IMR-90 (cell line): ENCODE data around the gene RSPH10B2. TPM values are rescaled to one million over a fixed set of nuclear protein-coding genes. Genes with fewer than 3 reads are reported as not detected.
"Not testable (repeated sequence)": the region's sequence is repeated elsewhere in the genome, so short reads cannot be mapped to it uniquely, and the experiment has no call there.

ENCODE experiments used
- ATAC-seq: fragments of 200-7000 bp; cut with Tn5 transposase; 2 replicates; pipeline ENCODE4 v1.9.1; 2020; ENCODE audit warnings: low read depth, mild to moderate bottlenecking, moderate library complexity
- BruUV-seq: library from RNA; stranded (reverse); fragments of 400-500 nt; replicated peaks from 2 replicates; lab custom pipeline; 2021; lab: Mats Ljungman, UMichigan
- CTCF ChIA-PET: fragments of 300-600 bp; formaldehyde crosslinking; extraction: SDS; loops from one replicate; lab custom pipeline; 2021; ENCODE audit warnings: antibody characterized with exemption; lab: Yijun Ruan, JAX
- POLR2A ChIA-PET: fragments of 300-600 bp; sonication (Branson Sonifier 250); formaldehyde crosslinking; loops from one replicate; lab custom pipeline; 2022; ENCODE audit warnings: antibody characterized with exemption; ENCODE audit not compliant: unreplicated experiment; lab: Charles Lee
- DNase-seq: peaks from one replicate; pipeline ENCODE4 v3.0.0; 2013
- H2AFZ ChIP-seq: replicated peaks from 2 replicates; pipeline ENCODE3; 2013; ENCODE audit warnings: low read length, mild to moderate bottlenecking; ENCODE audit not compliant: poor library complexity
- H2AK5ac ChIP-seq: 2 replicates; pipeline ENCODE4 v1.6.1; 2013; ENCODE audit warnings: low read depth, low read length, inconsistent platforms
- H2AK9ac ChIP-seq: replicated peaks from 2 replicates; pipeline ENCODE3; 2013; ENCODE audit warnings: mild to moderate bottlenecking, low read depth, low read length, moderate library complexity; ENCODE audit not compliant: poor library complexity
- H2BK120ac ChIP-seq: 2 replicates; pipeline ENCODE4 v1.6.1; 2013; ENCODE audit warnings: low read depth, low read length, inconsistent platforms
- H2BK15ac ChIP-seq: 3 replicates; pipeline ENCODE4 v1.6.1; 2013; ENCODE audit warnings: low read depth, low read length, inconsistent platforms
- H2BK20ac ChIP-seq: 2 replicates; pipeline ENCODE4 v1.6.1; 2013; ENCODE audit warnings: low read depth, mild to moderate bottlenecking, inconsistent platforms, low read length, moderate library complexity
- H2BK5ac ChIP-seq: 2 replicates; pipeline ENCODE4 v1.6.1; 2013; ENCODE audit warnings: mild to moderate bottlenecking, low read depth, low read length, inconsistent platforms; ENCODE audit not compliant: poor library complexity, severe bottlenecking
- H3K14ac ChIP-seq: replicated peaks from 2 replicates; pipeline ENCODE4 v1.6.1; 2013; ENCODE audit warnings: low read depth, low read length, inconsistent platforms
- H3K18ac ChIP-seq: 2 replicates; pipeline ENCODE4 v1.6.1; 2013; ENCODE audit warnings: low read depth, low read length, control low read depth
- H3K23ac ChIP-seq: 2 replicates; pipeline ENCODE4 v1.6.1; 2013; ENCODE audit warnings: low read depth, low read length, inconsistent platforms
- H3K27ac ChIP-seq: 2 replicates; pipeline ENCODE4 v1.5.1; 2013; ENCODE audit warnings: mild to moderate bottlenecking, control low read depth, low read length; ENCODE audit not compliant: insufficient read depth
- H3K27me3 ChIP-seq: 2 replicates; pipeline ENCODE4 v1.6.1; 2013; ENCODE audit warnings: low read length; ENCODE audit not compliant: control insufficient read depth, insufficient read depth
- H3K36me3 ChIP-seq: 2 replicates; pipeline ENCODE4 v1.6.1; 2013; ENCODE audit warnings: low read length, mixed read lengths; ENCODE audit not compliant: control insufficient read depth, insufficient read depth
- H3K4ac ChIP-seq: 2 replicates; pipeline ENCODE4 v1.6.1; 2013; ENCODE audit warnings: low read depth, low read length, inconsistent platforms
- H3K4me1 ChIP-seq: 2 replicates; pipeline ENCODE4 v1.6.1; 2013; ENCODE audit warnings: low read length, mixed read lengths; ENCODE audit not compliant: control insufficient read depth, insufficient read depth
- H3K4me2 ChIP-seq: 2 replicates; pipeline ENCODE4 v1.6.1; 2013; ENCODE audit warnings: low read depth, mild to moderate bottlenecking, control low read depth, low read length, moderate library complexity
- H3K4me3 ChIP-seq: 2 replicates; pipeline ENCODE4 v1.5.1; 2013; ENCODE audit warnings: low read depth, mild to moderate bottlenecking, control low read depth, low read length, moderate library complexity; ENCODE audit not compliant: insufficient read depth
- H3K56ac ChIP-seq: 2 replicates; pipeline ENCODE4 v1.6.1; 2013; ENCODE audit warnings: low read length, inconsistent platforms; ENCODE audit not compliant: insufficient read depth; ENCODE audit errors: extremely low read depth
- H3K79me1 ChIP-seq, 2 experiments: 2 replicates each; pipeline ENCODE4 v1.6.1; 2013; ENCODE audit warnings: low read length in 2 of 2, inconsistent platforms in 1 of 2, low read depth in 1 of 2
- H3K9ac ChIP-seq: 2 replicates; pipeline ENCODE4 v1.6.1; 2013; ENCODE audit warnings: low read depth, low read length, control low read depth
- H3K9me1 ChIP-seq: 2 replicates; pipeline ENCODE4 v1.6.1; 2013; ENCODE audit warnings: low read length, inconsistent platforms; ENCODE audit not compliant: insufficient read depth
- H3K9me3 ChIP-seq: 2 replicates; pipeline ENCODE4 v1.6.1; 2013; ENCODE audit warnings: low read length; ENCODE audit not compliant: control insufficient read depth, insufficient read depth
- H4K20me1 ChIP-seq: 2 replicates; pipeline ENCODE4 v1.6.1; 2013; ENCODE audit warnings: low read length, inconsistent platforms; ENCODE audit not compliant: insufficient read depth
- H4K5ac ChIP-seq: 2 replicates; pipeline ENCODE4 v1.6.1; 2013; ENCODE audit warnings: mild to moderate bottlenecking, low read depth, low read length, control low read depth
- H4K8ac ChIP-seq, 2 experiments: 2 replicates each; pipeline ENCODE4 v1.6.1; 2013; ENCODE audit warnings: low read depth in 2 of 2, low read length in 2 of 2, control low read depth in 1 of 2, inconsistent platforms in 1 of 2
- H4K91ac ChIP-seq: 2 replicates; pipeline ENCODE4 v1.6.1; 2013; ENCODE audit warnings: low read depth, low read length, inconsistent platforms; ENCODE audit not compliant: insufficient read depth
- FOS ChIP-seq: fragments of 150-350 bp; IDR thresholded peaks from 2 replicates; pipeline ENCODE4 v1.6.1; 2016; ENCODE audit warnings: low read depth, low read length
- SMC3 ChIP-seq: fragments of 150-350 bp; IDR thresholded peaks from 2 replicates; pipeline ENCODE4 v1.6.1; 2016; ENCODE audit warnings: low read depth, mild to moderate bottlenecking, antibody characterized with exemption, low read length, moderate library complexity
- WGBS, 2 experiments: methylation state at CpG; one replicate each; pipeline versions ENCODE4 v1.1.5 to v1.1.7; 2013; ENCODE audit warnings: missing lambda C conversion rate in 2 of 2; ENCODE audit not compliant: insufficient read length in 1 of 2; ENCODE audit errors: extremely low coverage in 2 of 2; 5-methylcytosine and 5-hydroxymethylcytosine counted together
- dilution Hi-C: fragments of 300-500 bp; cut with HindIII; formaldehyde crosslinking; loops from one replicate; pipeline ENCODE4 v1.14.3; 2018; ENCODE audit warnings: low sequenced_read_pairs; ENCODE audit not compliant: unreplicated experiment
- in situ Hi-C: fragments of 300-500 bp; cut with MboI; formaldehyde crosslinking; loops from 3 replicates; pipeline ENCODE4 v1.14.3; 2019; ENCODE audit warnings: low sequenced_read_pairs, inconsistent platforms, mixed read lengths
- intact Hi-C: fragments of 100-400 bp; cut with micrococcal nuclease; formaldehyde crosslinking; loops from 2 replicates; pipeline ENCODE4 v1.10.0; 2022
- polyA plus RNA-seq, 3 experiments: library from polyadenylated mRNA; depleted of rRNA; stranded (reverse); fragments of >200 nt; gene quantifications; 2 replicates each; pipeline ENCODE4 v1.2.3, GENCODE V29; 2012; ENCODE audit warnings: low replicate concordance in 1 of 3
- total RNA-seq: library from RNA; depleted of rRNA; stranded (reverse); fragments of >200 nt; gene quantifications from 2 replicates; pipeline ENCODE4 v1.2.3, GENCODE V29; 2012

The RSPH10B2 gene
- total and polyA plus RNA-seq, 2 of the 4 experiments (the other 2 are of a cell fraction), result not detected

DNA sequence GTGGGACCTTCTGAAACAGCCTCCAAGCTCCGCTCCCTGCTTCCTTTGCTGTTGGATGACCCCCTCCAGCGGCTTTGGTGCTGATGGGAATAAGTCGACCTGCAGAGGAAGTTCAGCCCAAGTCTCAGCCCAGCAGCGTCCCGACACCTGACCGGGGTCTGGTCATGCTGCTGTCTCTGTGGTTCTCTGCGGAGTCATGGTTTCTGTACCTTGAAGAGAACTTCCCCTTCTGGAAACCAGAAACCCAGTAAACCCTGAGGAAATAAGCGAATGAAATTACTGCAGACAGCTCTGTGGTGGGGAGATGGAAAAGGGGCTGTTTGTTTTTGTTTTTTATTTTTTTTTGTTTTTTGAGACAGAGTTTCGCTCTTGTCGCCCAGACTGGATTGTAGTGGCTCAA is 28.9 kb upstream of the RSPH10B2 start:
- no TSS peak for BruUV-seq
- TF ChIP-seq SMC3 (no peak), FOS (no peak)
- Histone ChIP-seq H3K14ac (no peak overlapping the region), H3K4me2 (no peak overlapping the region), H2AFZ (no peak overlapping the region), H4K5ac (no peak overlapping the region), H3K79me1 (0 out of 4 replicates have a peak, but pooled peaks cover 0 to under 1% of the 10 kb centered on the region in 2 experiments), H2BK20ac (no peak overlapping the region), H2AK5ac (no peak overlapping the region), H3K56ac (no peak overlapping the region), H2BK15ac (no peak overlapping the region), H4K8ac (no peak overlapping the region), H2BK120ac (no peak overlapping the region), H3K27me3 (no peaks in the 10 kb centered on the region; the same call in 1 of the 2 replicates), H3K4ac (no peak overlapping the region), H3K27ac (no peak overlapping the region), H3K9me3 (no peaks in the 10 kb centered on the region), H3K4me1 (no peaks in the 10 kb centered on the region), H3K23ac (no peak overlapping the region), H3K36me3 (no peaks in the 10 kb centered on the region), H3K9me1 (no peaks in the 10 kb centered on the region), H4K91ac (no peak overlapping the region), H2AK9ac (no peak overlapping the region), H3K9ac (no peak overlapping the region), H2BK5ac (no peak overlapping the region), H4K20me1 (no peaks in the 10 kb centered on the region), H3K18ac (no peak overlapping the region), H3K4me3 (no peak overlapping the region)
- ATAC-seq (no peak), DNase-seq (no peak)
- intact Hi-C loops (no loop called here), in situ Hi-C loops (no loop called here), dilution Hi-C loops (no loop called here)
- ChIA-PET CTCF (no interaction called here), POLR2A (no interaction called here)
- 70% methylated on average over 7 of the region's 10 CpGs; no CpG with 5 or more reads in 1 of the 2 experiments for WGBS, 2 experiments

GRCh38 chr7:6726341-6726740 is 27.6 kb upstream of the RSPH10B2 start:
- H3K9me3 ChIP-seq, ATAC-seq, H2BK15ac ChIP-seq, H2AFZ ChIP-seq, H3K4me1 ChIP-seq, H3K4me2 ChIP-seq, BruUV-seq, H2BK120ac ChIP-seq, H3K4ac ChIP-seq, H3K23ac ChIP-seq, H3K27ac ChIP-seq, H4K20me1 ChIP-seq, H4K5ac ChIP-seq, DNase-seq, H3K4me3 ChIP-seq, dilution Hi-C loops, CTCF ChIA-PET, H4K91ac ChIP-seq, intact Hi-C loops, H2AK5ac ChIP-seq, H2AK9ac ChIP-seq, H3K27me3 ChIP-seq, H3K79me1 ChIP-seq, H2BK5ac ChIP-seq, H4K8ac ChIP-seq, H3K18ac ChIP-seq, H3K56ac ChIP-seq, H3K36me3 ChIP-seq, H3K9ac ChIP-seq, POLR2A ChIA-PET, H3K14ac ChIP-seq, in situ Hi-C loops, H3K9me1 ChIP-seq, H2BK20ac ChIP-seq: not testable (repeated sequence)
- no CpG with 5 or more reads among the region's 5 CpGs for WGBS, 2 experiments
